HG03097 (cell line): Measurements from ENCODE around the gene EVX2.

Experiments used
- ATAC-seq: cut with Tn5 transposase; IDR thresholded peaks from one replicate; pipeline ENCODE4 v1.9.1; 2021; ENCODE audit not compliant: unreplicated experiment, low FRiP score

The EVX2 gene

GRCh38 chr2:176083796-176084261, at the start of gene EVX2:
EVX2 (minus strand) TSS chr2:176083962; CDS start chr2:176083776, 186 bp downstream.
- ATAC-seq = no peak

GRCh38 chr2:176133389-176133788, 49.6 kb upstream of the EVX2 start:
- no peak for ATAC-seq

- ATAC-seq = no peak
Observed at GRCh38 chr2:176132205-176133171, 48.7 kb upstream of the EVX2 start.

GRCh38 chr2:176131848-176132158, 48.0 kb upstream of the EVX2 start:
- ATAC-seq = no peak

GRCh38 chr2:176130957-176131847, 47.4 kb upstream of the EVX2 start:
- ATAC-seq = no peak

GRCh38 chr2:176130147-176130956, 46.6 kb upstream of the EVX2 start:
- no peak for ATAC-seq

- no peak for ATAC-seq
Observed at GRCh38 chr2:176129813-176130146, 46.0 kb upstream of the EVX2 start.

- ATAC-seq = no peak
Observed at GRCh38 chr2:176128982-176129796, 45.4 kb upstream of the EVX2 start, which contains the start of gene HOXD8. HOXD8 (plus strand) TSS chr2:176129705; CDS start chr2:176130367, 662 bp downstream.

GRCh38 chr2:176128172-176128981, 44.6 kb upstream of the EVX2 start:
- ATAC-seq = no peak

- ATAC-seq = no peak
Observed at GRCh38 chr2:176127774-176128072, 44.0 kb upstream of the EVX2 start.

- ATAC-seq = no peak
Observed at GRCh38 chr2:176126929-176127773, 43.4 kb upstream of the EVX2 start.

GRCh38 chr2:176125772-176126054, 42.0 kb upstream of the EVX2 start:
- ATAC-seq = no peak

- no peak for ATAC-seq
Observed at GRCh38 chr2:176124947-176125771, 41.4 kb upstream of the EVX2 start.

- ATAC-seq = no peak
Observed at GRCh38 chr2:176124110-176124946, 40.6 kb upstream of the EVX2 start.

- no peak for ATAC-seq
Observed at GRCh38 chr2:176123411-176124109, 39.8 kb upstream of the EVX2 start.
